GM12865 (cell line): Measurements from ENCODE around the gene CTTNBP2.

Experiments used
- DNase-seq: peaks from one replicate; pipeline ENCODE4 v3.0.0; 2010; ENCODE audit warnings: low read depth
- H3K4me3 ChIP-seq: 2 replicates; pipeline ENCODE4 v1.5.1; 2011; ENCODE audit warnings: mild to moderate bottlenecking, low read depth, low read length, control low read depth
- TF ChIP-seq, protein P1 (sequence below): IDR thresholded peaks from 2 replicates; pipeline ENCODE4 v1.5.1; 2011; ENCODE audit warnings: low read length, control low read depth, low read depth, inconsistent platforms; ENCODE audit not compliant: insufficient read depth; ENCODE audit errors: missing control alignments

Gene CTTNBP2

DNA sequence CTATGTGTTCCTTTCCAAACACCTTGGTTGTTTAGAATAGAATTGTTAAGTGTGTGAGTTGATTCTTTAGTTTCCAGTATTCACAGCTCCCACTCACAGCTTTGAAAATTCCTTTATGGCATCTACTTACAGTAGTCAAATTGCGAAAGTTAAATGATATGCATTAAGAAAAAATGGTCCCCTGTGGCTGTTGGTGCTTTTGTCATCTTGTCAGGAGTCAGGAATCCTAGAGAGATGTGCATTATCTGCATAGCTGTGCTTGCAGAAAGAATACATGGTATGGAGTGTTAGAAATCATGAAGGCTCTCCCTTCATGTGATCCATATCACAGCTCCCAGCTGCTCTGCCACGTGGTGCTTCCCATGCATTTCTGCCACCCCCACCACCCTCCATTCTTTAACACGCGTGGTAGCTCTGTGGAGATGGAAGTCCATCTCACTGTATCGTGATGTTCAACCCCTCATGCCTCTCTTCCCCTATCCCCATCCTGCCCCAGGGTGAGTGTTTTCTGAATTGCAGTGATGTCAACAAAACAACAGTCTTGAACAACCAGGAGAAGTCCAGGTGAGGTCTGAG, 29.2 kb upstream of the CTTNBP2 start:
- no peak for DNase-seq
- H3K4me3 ChIP-seq, result no peak overlapping the region
- TF ChIP-seq, protein P1, sequence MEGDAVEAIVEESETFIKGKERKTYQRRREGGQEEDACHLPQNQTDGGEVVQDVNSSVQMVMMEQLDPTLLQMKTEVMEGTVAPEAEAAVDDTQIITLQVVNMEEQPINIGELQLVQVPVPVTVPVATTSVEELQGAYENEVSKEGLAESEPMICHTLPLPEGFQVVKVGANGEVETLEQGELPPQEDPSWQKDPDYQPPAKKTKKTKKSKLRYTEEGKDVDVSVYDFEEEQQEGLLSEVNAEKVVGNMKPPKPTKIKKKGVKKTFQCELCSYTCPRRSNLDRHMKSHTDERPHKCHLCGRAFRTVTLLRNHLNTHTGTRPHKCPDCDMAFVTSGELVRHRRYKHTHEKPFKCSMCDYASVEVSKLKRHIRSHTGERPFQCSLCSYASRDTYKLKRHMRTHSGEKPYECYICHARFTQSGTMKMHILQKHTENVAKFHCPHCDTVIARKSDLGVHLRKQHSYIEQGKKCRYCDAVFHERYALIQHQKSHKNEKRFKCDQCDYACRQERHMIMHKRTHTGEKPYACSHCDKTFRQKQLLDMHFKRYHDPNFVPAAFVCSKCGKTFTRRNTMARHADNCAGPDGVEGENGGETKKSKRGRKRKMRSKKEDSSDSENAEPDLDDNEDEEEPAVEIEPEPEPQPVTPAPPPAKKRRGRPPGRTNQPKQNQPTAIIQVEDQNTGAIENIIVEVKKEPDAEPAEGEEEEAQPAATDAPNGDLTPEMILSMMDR, result no peak

DNA sequence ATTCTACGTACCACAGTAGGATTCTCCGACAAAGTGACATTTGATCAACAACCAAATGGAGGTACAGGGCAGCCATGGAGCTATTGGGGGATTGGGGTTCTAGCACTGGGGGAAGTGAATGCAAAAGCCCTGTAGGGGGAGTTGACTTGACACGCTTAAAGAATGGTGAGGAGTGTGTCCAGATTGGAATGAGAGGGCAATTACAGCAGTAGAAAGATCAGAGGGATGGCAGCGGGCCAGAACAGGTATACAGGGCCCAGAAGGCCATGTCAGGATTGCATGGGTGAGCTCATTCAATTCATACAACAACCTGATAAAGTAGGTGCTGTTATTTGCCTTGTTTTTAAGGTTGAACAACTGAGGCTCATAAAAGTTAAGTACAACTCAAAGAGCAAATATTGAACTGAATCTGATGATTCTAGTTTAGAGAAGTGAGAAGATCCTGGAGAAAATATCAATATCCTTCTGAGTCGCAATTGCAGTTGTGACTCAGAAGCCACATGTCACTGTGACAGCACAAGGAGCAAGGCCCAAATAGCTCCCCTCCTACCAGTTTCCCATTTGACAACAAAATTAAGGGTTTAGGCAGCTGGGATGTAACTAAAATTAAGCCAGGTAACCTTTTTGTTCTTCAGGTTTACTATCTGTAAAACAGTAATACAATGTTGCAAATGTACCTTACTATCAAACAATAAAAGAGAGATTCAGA, 28.0 kb upstream of the CTTNBP2 start:
- TF ChIP-seq, protein P1, result no peak
- no peak overlapping the region for H3K4me3 ChIP-seq
- DNase-seq, result no peak

DNA sequence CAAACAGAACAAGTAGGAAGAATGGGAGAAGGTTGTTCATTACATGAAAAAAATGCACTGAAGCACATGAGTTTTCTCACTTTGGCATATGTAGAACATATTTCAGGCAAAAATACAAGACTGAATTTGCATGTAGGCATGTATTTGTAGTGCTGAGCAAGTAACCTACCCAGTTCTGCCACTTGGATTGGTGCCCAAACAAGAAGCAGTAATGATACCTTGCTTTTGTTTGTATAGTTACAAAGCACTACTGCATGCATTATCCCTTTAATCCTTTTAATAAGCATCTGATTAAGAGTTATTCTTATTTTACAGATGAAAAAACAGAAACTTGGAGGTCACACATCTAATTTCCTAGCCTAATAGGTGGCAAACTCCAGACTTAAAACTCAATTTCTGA, 23.1 kb upstream of the CTTNBP2 start:
- no peak for DNase-seq
- TF ChIP-seq, protein P1, result no peak
- no peak overlapping the region for H3K4me3 ChIP-seq

DNA sequence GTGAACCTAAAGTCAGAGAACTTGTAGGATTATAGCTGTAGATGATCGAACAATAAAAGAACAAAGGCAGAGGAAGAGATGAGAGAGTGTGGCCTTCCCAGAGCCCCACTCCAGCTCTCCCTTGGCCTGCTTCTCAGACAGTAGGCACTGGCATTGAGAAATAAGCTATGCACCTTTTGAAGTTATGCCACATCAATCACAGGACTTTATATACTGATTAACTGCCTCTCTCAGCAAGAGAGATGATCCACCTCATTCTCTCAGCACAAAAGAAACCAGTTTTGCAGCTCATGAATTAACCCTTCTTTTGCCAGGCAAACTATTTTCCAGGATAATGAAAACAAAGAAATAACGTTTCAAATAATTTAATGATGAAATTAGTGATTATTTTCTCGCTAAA, 22.0 kb upstream of the CTTNBP2 start:
- H3K4me3 ChIP-seq, result no peak overlapping the region
- DNase-seq, result no peak
- TF ChIP-seq, protein P1, result no peak

DNA sequence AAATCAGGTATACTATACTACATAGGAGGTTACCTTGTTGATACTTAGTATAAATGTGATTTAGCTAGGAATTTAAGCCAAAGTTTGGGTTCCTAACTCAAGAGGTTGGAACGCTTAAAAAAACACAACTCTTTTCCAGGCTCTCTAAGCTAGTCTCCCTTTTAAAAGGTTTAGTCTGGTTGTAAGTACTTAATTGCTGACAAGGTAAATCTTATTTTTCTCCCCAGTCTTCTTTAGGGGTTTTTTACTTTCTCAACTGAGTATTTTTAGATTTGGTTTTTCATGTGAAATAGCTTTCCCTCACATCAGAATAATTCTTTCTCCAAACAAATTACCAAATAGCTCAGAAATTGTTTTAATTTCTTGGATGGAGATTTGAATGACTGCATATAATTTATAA, 20.8 kb upstream of the CTTNBP2 start:
- no peak overlapping the region for H3K4me3 ChIP-seq
- DNase-seq, result no peak
- TF ChIP-seq, protein P1, result no peak

DNA sequence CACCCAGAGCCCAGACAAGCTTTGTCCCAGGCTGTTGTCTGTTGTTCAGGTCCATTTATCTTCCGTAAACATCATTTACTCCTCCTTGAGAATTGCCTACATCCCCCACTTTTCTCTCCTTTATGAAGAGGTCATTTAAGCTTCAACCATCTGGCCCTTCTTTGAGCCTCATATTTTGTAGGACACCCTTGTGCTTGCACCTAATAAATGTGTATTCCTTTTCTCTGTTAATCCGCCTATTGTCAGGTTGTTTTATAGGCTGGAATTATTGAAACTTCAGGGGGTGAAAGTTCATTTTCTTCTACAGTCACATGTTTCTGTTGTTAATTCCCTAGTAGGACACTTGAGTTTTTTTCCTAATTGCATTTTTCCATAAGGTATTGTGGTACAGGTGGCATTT, 19.6 kb upstream of the CTTNBP2 start:
- DNase-seq, result no peak
- H3K4me3 ChIP-seq, result no peak overlapping the region
- TF ChIP-seq, protein P1, result no peak

DNA sequence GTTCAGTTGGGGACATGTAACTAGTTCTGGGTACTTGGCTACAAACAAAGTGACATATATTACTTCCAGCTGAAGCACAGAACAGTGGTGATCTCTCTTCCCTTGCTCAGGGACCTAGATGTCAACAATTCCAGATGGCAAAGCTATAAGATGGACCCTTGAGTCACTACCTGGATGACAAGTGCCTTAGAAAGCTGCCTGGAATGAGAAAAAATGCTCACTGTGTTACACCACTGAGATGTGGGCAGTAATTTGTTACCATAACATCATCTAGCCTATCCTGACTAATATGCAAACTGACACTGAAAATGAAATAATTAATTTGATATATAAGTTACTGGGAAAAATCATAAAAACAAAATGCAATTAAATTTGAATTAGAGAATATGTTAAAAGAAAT, 16.4 kb upstream of the CTTNBP2 start:
- no peak for DNase-seq
- TF ChIP-seq, protein P1, result no peak
- no peak overlapping the region for H3K4me3 ChIP-seq
